Activated CD4-positive, CD25-positive, alpha-beta regulatory T cell treated with anti-CD3 and anti-CD28 coated beads, Interleukin-2, amount 50 U/mL, for 72 hours (primary cell): Measurements from ENCODE around the gene NDRG3.
A peak's percentile ranks its signal among the peaks of the same experiment; 100 is the strongest.

Experiments
- DNase-seq: peaks from one replicate; pipeline ENCODE4 v3.0.0; 2021

NDRG3 gene

DNA sequence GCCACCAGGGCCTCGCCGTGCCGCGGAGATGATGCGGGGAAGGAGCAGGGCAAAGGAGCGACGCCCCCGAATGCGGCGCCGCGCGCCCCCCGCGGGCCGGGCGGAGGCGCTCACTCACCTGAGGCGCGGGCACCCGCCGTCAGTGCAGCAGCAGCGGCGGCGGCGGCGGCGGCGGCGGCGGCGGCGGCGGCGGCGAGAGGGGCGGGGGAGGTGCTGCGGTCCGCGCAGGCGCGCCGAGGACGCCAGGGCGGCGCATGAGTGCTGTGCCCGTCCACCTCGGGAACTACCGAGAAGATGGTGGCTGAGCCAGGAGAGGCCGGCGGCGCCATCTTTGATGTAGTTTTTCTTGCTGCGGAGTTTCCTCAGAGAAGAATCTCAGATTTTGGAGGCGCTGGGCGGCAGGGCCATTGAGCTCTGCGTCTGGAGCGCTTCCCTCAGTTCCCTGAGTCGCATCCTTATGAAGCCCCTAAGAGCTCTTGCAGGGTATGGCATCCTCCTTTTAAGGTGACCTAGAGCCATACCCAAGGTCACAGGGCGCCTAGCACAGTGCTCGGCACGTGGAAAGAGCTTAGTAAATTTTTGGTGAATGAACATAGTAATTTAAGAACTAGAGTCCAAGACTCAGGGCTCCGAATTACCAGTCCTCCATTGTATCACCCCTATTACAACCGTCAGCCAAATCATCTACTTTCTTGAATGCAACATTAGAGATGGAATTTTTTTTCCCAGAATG lies at the start of gene NDRG3:
Gene NDRG3 (minus strand): TSS at position 164 of the 733 bp plus-strand sequence. CDS start 24,355 bp downstream, outside the sequence.
- DNase-seq, result peak; percentile 91

DNA sequence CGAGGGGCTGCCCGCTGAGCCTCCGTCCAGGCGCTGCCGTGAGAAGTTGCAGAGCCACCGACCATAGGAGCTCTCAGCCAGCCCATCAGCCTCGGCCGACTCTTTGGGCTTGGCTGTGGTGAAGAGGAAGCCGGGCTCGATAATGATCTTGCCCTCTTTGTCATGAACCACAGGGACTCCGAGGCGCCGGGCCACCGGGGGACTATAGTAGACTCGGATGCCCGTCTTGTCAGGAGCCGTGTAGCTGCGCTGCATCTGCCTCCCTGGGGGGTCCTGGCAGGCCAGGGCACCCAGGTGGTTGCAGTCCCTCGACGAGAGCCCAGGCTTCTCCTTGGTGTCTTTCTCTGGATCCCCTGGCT lies 48.2 kb upstream of the NDRG3 start:
- DNase-seq, result no peak

DNA sequence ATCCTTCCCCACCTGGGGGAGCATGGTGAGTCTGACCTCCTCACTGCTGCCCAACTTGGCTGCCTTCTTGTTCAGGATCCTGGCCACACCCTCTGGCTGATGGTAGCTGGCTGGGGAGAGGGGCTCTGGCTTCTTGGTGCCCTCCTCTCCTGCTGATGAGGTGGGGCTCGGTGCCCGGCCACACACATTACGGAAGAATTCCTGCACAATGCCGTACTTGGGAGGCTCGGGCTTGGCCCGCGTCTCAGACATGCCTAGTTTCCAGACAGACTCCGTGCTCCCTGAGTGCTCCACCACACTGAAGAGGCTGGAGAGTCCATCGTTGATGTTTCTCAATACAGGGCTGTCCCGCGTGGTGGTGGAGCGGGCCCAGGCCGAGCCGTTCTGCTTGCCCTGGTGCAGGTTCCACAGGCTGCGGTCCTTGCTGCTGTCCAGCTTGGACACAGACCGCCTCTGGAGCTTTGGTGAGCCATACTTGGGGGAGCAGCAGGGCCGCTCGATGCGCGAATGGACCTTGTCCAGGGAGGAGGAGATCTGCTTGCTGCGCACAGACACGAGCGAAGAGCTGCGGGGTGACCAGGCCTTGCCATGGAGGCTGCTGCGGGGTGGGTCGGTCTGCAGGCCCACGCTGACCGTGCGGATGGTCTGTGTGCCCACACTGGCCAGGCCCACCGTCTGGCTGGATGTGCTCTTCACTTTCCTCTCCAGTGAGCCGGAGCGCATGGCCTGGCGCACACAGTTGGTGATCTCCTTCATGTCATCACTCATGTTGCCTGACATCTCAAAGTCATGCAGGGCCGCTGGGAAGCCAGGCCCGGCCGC lies 47.6 kb upstream of the NDRG3 start:
- DNase-seq, result no peak

DNA sequence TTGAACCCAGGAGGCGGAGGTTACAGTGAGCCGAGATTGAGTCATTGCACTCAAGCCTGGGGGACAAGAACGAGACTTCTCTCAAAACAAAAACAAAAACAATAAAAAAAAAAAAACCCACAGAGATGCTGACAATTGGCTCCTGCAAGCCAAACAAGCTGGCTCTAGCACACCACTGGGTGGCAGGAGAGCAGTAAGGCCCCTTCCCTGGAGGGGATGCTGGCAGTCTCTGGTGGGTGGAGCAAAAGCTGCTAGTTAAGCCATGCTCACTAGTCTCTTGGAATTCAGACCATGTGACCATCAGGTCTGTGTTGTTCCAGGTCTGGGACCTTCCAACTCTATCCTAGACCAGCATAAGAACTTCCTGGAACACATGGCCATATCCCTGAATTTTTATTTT lies 46.5 kb upstream of the NDRG3 start:
- no peak for DNase-seq

DNA sequence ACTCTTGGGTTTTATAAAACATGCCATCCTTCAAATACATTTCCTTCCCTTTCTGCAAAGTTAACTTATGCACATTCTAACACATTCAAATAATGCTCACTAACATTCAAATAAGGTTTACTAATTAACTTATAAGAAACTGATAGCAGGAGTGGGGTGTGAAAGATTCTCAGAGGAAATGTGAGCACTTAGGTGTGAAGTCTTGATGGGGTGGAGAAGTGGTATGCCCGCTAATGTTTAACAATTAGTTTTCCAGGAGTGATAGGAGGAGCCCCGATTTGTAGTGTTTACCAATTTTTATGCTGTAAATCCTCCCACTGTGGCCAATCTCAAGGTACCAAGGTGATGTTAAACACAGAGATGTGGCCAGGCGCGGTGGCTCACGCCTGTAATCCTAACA lies 46.0 kb upstream of the NDRG3 start:
- DNase-seq, result no peak

DNA sequence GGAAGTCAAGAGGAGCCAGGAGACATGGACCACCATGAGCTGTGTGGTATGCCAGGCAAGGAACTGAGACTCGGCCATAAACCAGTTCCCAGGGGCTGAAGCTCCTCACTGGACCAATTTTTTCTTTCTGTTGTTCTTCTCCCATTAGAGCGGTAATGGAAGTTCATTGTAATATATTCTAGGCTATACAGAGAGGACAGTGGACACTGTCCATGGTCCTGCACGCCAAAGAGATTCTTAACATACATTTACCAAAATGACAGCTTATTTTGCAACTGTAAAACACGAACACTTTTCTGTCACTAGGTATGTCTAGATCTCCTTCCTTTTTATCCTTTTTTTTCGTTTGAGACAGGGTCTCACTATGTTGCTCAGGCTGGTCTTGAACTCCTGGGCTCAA lies 40.8 kb upstream of the NDRG3 start:
- no peak for DNase-seq

DNA sequence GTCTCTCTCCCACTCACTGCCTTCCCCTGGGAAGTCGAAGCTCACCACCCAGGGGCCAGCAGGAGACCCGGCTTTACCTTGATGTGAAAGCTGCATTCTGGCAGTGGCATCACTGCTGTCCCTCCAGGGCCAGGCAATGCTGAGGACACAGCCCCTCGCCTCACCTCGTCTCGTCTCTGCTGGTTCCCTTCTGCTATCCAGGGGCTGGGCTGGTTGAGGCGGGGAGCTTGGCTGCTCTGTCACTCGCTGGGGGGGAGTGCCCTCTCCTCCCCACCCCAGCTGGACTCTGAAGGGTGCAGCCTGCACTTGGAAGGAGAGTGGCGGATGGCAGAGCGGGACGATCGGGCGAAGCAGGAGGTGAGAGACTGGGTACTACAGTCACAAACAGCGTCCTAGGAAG lies 40.4 kb upstream of the NDRG3 start:
- no peak for DNase-seq

DNA sequence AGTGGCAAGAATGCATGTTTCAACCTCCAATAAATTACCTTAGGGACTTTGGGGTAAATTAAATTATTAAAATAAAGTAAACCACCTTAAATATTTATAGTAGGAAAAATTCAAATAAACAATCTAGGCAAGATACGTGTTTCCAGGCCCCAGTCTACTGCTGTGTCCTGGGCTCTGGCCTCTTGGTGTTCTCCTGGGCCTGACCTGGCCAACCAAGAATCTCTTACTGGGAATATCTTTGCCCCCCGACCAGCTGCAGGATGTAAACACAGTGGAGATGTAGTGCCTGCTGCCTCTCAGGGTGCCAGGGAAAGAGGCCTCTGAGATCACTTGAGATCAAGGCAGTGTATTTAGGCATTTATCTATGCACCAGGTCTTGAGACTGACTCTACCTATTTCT lies 39.4 kb upstream of the NDRG3 start:
- no peak for DNase-seq

DNA sequence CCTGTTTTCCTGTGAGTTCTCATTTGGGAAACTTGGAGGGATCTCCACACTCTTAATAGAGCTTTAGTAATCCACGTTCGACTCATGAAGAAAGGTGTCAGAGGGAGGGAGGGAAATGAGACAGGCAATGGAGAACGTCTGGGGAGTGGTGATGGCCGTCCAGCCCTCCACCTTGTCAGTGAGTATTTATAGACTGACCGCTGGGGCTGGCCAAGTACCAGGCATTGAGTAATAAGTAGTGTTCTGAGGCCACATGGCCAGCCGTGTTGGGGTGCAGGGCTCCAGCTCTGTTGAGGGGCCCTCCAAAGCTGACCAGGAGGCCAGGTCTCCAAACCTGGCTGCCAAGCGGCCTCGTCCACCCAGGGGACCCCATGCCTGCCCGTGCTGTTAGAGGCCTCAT lies 39.0 kb upstream of the NDRG3 start:
- no peak for DNase-seq

DNA sequence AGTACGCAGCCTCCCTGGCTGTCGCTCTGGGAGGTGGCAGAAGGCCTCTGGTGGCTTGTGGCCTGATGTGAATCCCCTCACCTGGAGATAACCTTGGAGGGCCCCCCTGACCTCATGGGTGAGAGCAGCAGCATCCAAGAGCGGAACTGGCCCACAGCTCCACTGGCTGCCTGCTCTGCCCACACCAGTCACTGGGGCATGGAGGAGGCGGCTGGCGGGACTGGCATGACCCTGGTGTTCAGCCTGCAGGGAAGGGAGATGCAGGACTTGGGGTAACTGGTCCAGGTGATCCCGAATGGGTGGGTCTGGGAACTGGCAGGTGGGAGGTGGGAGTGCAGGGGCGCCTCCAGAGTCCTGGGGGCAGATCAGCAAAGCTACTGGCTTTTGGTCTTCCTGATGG lies 38.2 kb upstream of the NDRG3 start:
- no peak for DNase-seq

DNA sequence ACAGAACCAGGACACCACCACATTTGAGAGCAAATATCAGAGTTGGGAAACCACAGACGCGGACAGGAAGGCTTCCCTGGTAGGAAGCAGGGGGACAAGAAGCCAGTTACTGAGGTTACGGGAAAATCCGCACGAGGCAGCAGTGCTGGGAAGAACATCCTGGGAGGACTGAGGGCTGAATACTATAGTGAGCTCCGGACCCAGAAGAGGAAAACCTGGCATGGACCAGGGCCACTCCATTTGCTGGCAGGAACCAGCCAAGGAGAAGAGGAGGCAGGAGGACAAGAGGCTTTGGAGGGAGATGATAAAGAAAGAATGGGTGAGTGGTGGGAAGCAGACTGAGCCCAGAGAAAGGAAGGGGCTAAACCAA lies 33.8 kb upstream of the NDRG3 start:
- no peak for DNase-seq

DNA sequence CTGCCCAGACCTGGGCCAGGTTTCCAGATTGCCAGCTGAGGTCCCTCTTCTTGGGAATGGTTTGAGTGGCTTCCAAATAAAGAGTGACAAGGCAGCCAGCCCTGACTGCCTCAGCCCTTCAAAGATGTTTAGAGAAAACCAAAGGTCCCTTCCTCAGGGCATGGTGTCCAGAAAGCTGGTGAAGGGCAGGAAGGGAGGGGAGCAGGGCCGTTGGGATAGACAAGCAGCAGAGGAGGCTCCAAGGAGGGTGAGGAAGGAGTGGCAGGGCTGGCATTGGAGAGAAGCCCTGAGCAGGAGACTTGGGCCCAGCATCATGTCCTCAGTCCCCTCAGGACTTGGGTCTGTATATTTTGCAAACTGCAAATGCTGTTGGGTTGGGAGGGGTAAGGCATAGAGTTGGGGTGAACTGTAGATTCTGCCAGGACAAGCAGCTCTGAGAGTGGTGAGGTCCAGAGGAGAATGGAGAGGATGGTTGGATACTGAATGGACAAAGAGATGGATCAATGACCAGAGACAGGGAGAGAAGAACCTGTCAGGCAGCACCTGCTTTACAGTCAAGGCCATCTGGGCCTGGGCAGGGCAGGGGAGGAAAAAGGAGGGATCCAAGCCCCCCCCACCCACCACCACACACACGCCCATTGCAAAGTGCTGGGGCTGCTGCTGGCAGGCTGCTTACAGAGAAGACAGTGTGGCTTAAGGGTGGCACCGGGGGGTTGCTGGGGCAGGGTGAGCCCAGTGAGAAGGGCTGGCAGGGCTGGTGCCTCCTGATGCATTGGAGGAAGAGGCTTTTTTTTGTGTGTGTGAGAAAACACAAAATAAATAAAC lies 33.2 kb upstream of the NDRG3 start:
- DNase-seq, result no peak

DNA sequence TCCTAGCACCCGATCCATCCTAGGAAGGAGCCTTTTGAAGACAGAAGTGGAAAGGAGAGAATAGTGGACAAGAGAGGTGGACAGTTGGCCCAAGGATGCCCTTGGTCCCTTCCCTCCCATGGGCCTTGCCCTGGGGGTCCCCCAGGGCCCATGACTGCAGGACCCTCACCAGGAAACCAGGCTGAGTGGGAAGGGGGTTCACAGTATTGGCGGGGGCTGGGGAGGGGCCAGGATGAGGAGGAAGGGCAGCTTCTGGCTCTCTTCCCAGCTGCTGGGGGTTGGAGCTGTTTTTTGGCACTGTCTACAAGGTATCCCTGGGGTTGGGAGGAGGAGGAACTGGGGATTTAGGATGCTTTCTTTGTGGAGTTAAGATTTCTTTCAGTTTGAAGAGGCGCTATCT lies 31.7 kb upstream of the NDRG3 start:
- no peak for DNase-seq

DNA sequence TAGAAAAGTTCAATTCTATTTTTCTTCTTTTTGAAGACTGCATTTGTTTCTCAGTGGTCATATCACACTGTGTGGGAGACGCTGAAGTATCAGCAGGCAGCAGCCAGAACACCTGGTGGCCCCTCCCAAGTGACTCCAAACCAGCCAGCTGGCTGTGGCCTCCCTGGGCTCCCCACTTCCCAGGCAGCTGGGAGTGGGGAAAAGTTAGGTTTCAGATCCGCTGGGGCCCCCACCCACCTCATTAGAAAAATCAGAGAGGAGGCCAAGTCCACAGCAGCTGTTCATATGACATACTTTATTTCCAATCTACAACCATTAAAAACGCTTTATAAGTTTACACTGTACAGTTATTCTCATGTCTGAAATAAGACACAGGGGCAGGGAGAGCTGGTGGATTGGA lies 31.3 kb upstream of the NDRG3 start:
- DNase-seq, result no peak

DNA sequence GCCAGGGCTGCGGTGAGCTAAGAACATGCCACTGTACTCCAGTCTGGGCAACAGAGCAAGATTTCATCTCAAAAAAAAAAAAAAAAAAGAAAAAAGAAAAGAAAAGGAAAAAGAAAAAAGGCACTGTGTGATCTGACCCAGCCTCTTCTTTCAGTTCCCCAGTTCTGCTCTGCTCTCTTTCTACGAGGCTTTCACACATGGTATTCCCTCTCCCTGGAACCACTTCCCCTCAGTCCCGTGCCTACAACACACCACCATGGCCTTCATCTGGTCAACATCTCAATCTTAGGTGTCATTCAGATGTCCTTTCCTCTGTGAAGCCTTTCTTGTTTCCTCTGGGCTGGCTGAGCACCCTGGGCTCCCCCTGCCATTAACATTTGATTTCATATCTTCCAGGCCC lies 29.9 kb upstream of the NDRG3 start:
- DNase-seq, result no peak

DNA sequence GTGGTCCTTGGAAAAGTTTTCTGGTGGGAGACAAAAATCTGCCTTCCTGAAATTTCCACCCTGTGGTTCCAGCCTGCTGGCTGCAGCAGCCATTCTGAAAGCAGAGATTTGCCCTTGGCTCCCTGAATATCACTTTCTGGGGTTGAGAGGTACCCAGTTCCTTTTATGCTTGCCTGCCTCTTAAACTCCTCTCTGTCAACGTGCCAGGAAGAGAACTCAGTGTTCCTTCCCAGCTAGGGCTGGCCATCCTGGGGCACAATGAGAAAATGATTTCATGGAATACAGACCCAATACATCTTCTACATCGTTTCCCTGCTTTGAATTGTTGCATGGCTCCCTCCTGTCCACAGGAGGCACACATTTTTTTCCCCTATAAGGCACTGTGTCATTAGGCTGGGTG lies 29.3 kb upstream of the NDRG3 start:
- no peak for DNase-seq

DNA sequence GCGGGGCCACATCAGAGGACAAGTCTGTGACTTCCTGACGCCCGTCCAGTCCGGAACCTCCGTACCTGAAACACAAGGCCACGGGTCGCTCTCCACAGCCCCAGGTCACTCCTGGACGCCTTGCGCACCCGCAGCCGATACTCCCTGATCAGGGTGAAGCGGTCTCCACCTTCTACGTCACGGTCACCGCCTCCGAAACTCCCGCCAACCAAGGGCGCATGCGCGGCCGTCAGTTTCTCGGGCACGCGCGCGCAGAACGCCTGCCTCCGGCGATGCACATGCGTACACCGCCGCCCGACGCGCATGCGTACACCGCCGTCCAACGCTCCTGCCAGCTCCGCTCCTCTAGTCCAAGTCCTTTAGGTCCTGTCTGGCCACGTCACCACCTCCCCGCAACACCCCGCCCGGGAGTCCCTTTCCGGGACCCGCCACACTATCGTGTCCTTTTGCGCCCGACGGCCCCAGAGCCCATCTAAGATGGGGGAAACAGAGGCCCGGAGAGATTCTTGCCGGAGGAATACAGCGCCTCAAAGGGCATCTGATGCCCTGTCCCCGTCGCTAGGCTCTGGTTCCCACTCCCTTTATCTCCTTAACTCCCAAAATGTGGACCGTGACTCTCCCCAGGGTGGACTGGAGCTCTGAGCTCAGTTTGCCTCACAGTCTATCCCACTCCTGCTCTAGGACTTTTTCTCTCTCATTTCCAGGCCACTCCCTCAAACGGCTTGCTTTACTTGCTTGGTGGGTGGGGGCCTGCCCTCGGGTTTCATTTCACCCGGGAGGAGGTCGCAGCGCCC lies 27.9 kb upstream of the NDRG3 start, which contains the start of gene DSN1:
Gene DSN1 (minus strand): TSS at position 167 of the 794 bp plus-strand sequence. CDS start 2,305 bp downstream, outside the sequence.
- DNase-seq, result peak; percentile 100

DNA sequence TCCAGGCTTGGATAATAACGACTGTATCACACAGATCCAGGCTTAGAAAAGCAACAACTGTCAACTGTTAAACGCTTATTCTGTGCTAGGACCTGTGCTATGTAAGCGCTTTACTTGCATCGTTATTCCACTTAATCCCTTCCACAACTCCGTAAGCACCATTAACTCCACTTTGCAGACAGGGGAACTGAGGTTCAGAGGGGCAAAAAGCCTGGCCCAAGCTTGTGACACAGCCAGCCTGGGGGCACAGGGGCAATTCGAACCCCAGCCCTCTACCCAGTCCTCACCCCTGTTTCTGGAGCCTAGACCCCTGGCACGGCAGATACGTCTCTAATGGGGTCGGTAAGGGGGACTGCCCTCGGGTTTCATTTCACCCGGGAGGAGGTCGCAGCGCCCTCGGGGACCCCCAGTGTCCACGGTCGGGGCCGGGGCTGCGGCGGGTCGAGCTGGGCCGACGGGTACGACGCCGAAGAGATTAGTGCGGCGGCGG lies 27.3 kb upstream of the NDRG3 start:
- DNase-seq, result no peak

DNA sequence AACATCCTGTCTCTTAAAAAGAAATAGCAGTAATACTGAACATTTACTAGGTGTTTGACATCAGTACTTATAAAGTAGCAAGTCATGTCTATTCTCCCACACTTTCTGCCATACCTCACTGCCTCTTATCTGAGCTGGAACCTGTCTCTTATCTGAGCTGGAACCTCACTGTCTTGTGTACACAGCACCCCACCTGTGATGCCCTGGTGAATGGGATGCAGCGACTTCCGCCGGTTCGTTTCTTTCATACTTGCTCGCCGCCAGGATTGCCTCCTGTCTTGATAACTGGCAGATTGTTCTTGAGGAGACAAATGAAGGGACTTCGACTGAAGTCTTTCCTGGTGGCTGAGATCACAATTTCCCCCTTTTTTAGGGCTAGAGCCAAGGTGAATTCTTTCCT lies 24.8 kb upstream of the NDRG3 start:
- DNase-seq, result no peak

DNA sequence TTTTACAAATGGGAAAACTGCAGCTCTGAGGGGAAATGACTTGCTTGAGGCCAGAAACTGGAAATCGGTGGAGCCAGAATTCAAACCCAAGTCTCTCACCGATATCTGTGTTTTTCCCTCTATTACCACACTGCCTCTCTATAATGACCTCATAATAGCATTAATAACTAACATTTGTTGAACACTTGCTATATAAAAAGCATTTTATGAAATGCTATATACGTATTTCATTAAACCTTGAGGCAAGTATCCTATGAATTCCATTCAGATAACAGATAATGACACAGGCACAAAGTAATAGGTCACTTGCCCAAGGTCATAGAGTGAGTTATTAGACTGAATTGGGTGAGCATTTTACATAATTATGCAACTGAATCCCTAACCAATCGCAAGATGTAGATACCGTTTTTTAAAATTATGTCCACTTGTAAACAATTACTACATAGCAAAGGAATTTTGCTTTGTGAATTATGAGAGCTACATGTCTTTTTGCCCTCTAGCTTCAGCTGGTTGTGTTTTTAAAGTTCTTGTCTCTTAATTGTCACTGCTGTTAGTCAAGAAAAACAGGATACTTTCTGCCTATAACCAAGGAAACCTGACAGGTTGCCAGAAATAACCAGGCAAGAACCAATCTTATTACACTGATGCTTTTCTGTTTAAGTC lies 23.0 kb upstream of the NDRG3 start:
- no peak for DNase-seq

DNA sequence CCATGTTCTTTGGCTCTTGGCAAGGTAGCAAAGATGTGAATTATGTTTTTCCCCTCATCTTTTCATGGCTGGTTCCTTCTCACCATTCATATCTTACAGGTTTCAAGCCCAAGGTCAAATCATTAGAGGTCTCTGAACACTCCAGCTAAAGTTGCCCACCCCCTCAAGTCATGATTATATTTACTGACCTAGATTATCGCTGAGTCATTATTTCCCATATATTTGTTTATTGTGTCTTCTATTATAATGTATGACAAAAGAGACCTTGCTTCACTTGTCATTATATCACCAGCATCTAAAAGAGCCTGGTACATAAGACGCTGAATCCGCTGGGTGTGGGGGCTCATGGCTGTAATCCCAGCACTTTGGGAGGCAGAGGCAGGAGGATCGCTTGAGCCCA lies 15.2 kb upstream of the NDRG3 start:
- no peak for DNase-seq

DNA sequence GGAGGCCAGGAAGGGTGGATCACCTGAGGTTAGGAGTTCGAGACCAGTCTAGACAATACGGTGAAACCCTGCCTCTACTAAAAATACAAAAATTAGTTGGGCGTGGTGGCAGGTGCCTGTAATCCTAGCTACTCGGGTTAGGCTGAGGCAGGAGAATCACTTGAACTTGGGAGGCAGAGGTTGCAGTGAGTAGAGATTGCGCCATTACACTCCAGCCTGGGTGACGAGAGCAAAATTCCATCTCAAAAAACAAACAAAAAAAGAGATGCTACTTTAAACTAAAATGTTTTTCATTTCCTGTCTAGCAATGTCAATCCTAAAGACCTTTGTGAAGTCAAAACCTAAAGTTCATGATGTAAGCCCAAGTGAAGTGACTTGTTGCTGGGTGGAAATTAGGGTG lies 14.8 kb upstream of the NDRG3 start:
- no peak for DNase-seq
